ENCODE data around the gene ATG10. TPM values are rescaled to one million over a fixed set of nuclear protein-coding genes. Genes with fewer than 3 reads are reported as not detected.

Gene ATG10
- total and polyA plus RNA-seq, 2 of the 13 experiments (the other 11 are each of a cell fraction or from before 2014, with no cell fraction given), result 2.0 to 5.7 TPM

GRCh38 chr5:82018462-82018861 lies 46.6 kb downstream of the ATG10 start (continued):
- no peak for TF ChIP-seq ATF6 (CRISPR knock-in tag; conservative IDR thresholded peaks at IDR 0.05)
- TF ChIP-seq PATZ1 (CRISPR knock-in tag; IDR thresholded peaks at IDR 0.05), result peak; percentile 48
- TF ChIP-seq ARNTL (CRISPR knock-in tag; IDR thresholded peaks at IDR 0.05), result no peak
- no peak for TF ChIP-seq YEATS4 (CRISPR knock-in tag; IDR thresholded peaks at IDR 0.05; ENCODE audit: borderline replicate concordance)
- TF ChIP-seq ZNF841 (CRISPR knock-in tag; IDR thresholded peaks at IDR 0.05; ENCODE audit: borderline replicate concordance), result no peak
- TF ChIP-seq RELA (CRISPR knock-in tag; IDR thresholded peaks at IDR 0.05), result no peak
- TF ChIP-seq ZNF782 (CRISPR knock-in tag; IDR thresholded peaks at IDR 0.05; ENCODE audit: borderline replicate concordance), result no peak
- 0 out of 2 replicates have a peak, but pooled peaks have one; percentile 17 for TF ChIP-seq TCF7 (IDR thresholded peaks at IDR 0.05; ENCODE audit: low read depth)
- TF ChIP-seq SAP130 (CRISPR knock-in tag; IDR thresholded peaks at IDR 0.05; ENCODE audit: low read depth), result 0 out of 2 replicates have a peak, but pooled peaks have one; percentile 15
- no peak for TF ChIP-seq FOXP1 (IDR thresholded peaks at IDR 0.05)
- no peak for TF ChIP-seq FOXP1 (CRISPR knock-in tag; IDR thresholded peaks at IDR 0.05)
- 0 out of 2 replicates have a peak, but pooled peaks have one; percentile 8 for TF ChIP-seq RXRB (CRISPR knock-in tag; IDR thresholded peaks at IDR 0.05; ENCODE audit: borderline replicate concordance)
- peak; percentile 75 for TF ChIP-seq ZKSCAN5 (CRISPR knock-in tag; IDR thresholded peaks at IDR 0.05)
- TF ChIP-seq ZBTB33 (CRISPR knock-in tag; IDR thresholded peaks at IDR 0.05), result 0 out of 2 replicates have a peak, but pooled peaks have one; percentile 21
- no peak for TF ChIP-seq ZNF567 (CRISPR knock-in tag; IDR thresholded peaks at IDR 0.05; ENCODE audit: borderline replicate concordance)
- no peak for TF ChIP-seq SRY (CRISPR knock-in tag; IDR thresholded peaks at IDR 0.05)
- no peak for TF ChIP-seq SMAD9 (CRISPR knock-in tag; IDR thresholded peaks at IDR 0.05)
- no peak for TF ChIP-seq NCOA5 (CRISPR knock-in tag; IDR thresholded peaks at IDR 0.05)
- peak; percentile 92 for TF ChIP-seq ZBTB26 (CRISPR knock-in tag; IDR thresholded peaks at IDR 0.05; ENCODE audit: borderline replicate concordance)
- TF ChIP-seq EED (CRISPR knock-in tag; IDR thresholded peaks at IDR 0.05), result no peak
- no peak for TF ChIP-seq NPAS2 (CRISPR knock-in tag; IDR thresholded peaks at IDR 0.05; ENCODE audit: borderline replicate concordance)
- peak; percentile 46; the same call in 1 of the 2 replicates for TF ChIP-seq MAX (IDR thresholded peaks at IDR 0.05)
- 0 out of 2 replicates have a peak, but pooled peaks have one; percentile 29 for TF ChIP-seq SMC3 (IDR thresholded peaks at IDR 0.05; ENCODE audit: low read length)
- no peak for TF ChIP-seq GTF3A (CRISPR knock-in tag; conservative IDR thresholded peaks at IDR 0.05)
- no peak for TF ChIP-seq E2F5 (CRISPR knock-in tag; conservative IDR thresholded peaks at IDR 0.05)
